ENCODE data around the gene WDR7.
A peak's percentile ranks its signal among the peaks of the same experiment; 100 is the strongest.

The WDR7 gene

GRCh38 chr18:56721031-56721430 is 69.9 kb downstream of the WDR7 start:
- no peak for DNase-seq (ENCODE audit: low read depth in 2 of 3, low spot score in 1 of 3)

GRCh38 chr18:56721491-56721890 is 70.3 kb downstream of the WDR7 start:
- DNase-seq (ENCODE audit: low read depth in 2 of 3, low spot score in 1 of 3), result no peak

GRCh38 chr18:56722518-56722917 is 71.4 kb downstream of the WDR7 start:
- DNase-seq (ENCODE audit: low read depth in 2 of 3, low spot score in 1 of 3), result no peak

- no peak for DNase-seq (ENCODE audit: low read depth in 2 of 3, low spot score in 1 of 3)
These were observed 71.9 kb downstream of the WDR7 start for GRCh38 chr18:56723068-56723467.

- DNase-seq (ENCODE audit: low read depth in 2 of 3, low spot score in 1 of 3), result no peak
These were observed 72.5 kb downstream of the WDR7 start for GRCh38 chr18:56723706-56724105.

- no peak for DNase-seq (ENCODE audit: low read depth in 2 of 3, low spot score in 1 of 3)
These were observed 75.7 kb downstream of the WDR7 start for GRCh38 chr18:56726906-56727305.

- DNase-seq (ENCODE audit: low read depth in 2 of 3, low spot score in 1 of 3), result peak; percentile 5 to 52 (median 43)
These were observed 76.2 kb downstream of the WDR7 start for GRCh38 chr18:56727399-56727798.

- DNase-seq (ENCODE audit: low read depth in 2 of 3, low spot score in 1 of 3), result no peak
These were observed 77.6 kb downstream of the WDR7 start for GRCh38 chr18:56728741-56729140.

GRCh38 chr18:56738184-56738583 is 87.0 kb downstream of the WDR7 start:
- DNase-seq (ENCODE audit: low read depth in 2 of 3, low spot score in 1 of 3), result no peak

- DNase-seq (ENCODE audit: low read depth in 2 of 3, low spot score in 1 of 3), result no peak
These were observed 88.6 kb downstream of the WDR7 start for GRCh38 chr18:56739731-56740130.

- DNase-seq (ENCODE audit: low read depth in 2 of 3, low spot score in 1 of 3), result no peak
These were observed 89.5 kb downstream of the WDR7 start for GRCh38 chr18:56740645-56741044.

GRCh38 chr18:56741685-56742084 is 90.5 kb downstream of the WDR7 start:
- DNase-seq (ENCODE audit: low read depth in 2 of 3, low spot score in 1 of 3), result no peak

GRCh38 chr18:56743115-56743514 is 92.0 kb downstream of the WDR7 start:
- no peak for DNase-seq (ENCODE audit: low read depth in 2 of 3, low spot score in 1 of 3)

GRCh38 chr18:56747032-56747658 is 96.0 kb downstream of the WDR7 start:
- no peak for DNase-seq (ENCODE audit: low read depth in 2 of 3, low spot score in 1 of 3)

GRCh38 chr18:56747857-56748256 is 96.7 kb downstream of the WDR7 start:
- DNase-seq (ENCODE audit: low read depth in 2 of 3, low spot score in 1 of 3), result no peak

GRCh38 chr18:56748698-56749268 is 97.6 kb downstream of the WDR7 start:
- DNase-seq (ENCODE audit: low read depth in 2 of 3, low spot score in 1 of 3), result no peak

- no peak for DNase-seq (ENCODE audit: low read depth in 2 of 3, low spot score in 1 of 3)
These were observed 105.8 kb downstream of the WDR7 start for GRCh38 chr18:56756966-56757365.

- no peak for DNase-seq (ENCODE audit: low read depth in 2 of 3, low spot score in 1 of 3)
These were observed 118.9 kb downstream of the WDR7 start for GRCh38 chr18:56770097-56770496.

- no peak for DNase-seq (ENCODE audit: low read depth in 2 of 3, low spot score in 1 of 3)
These were observed 119.7 kb downstream of the WDR7 start for GRCh38 chr18:56770873-56771272.

GRCh38 chr18:56775701-56776100 is 124.5 kb downstream of the WDR7 start:
- DNase-seq (ENCODE audit: low read depth in 2 of 3, low spot score in 1 of 3), result no peak

GRCh38 chr18:56787390-56787789 is 136.2 kb downstream of the WDR7 start:
- DNase-seq (ENCODE audit: low read depth in 2 of 3, low spot score in 1 of 3), result no peak

- peak in 2 of 3 donors; percentile 3 to 15 for DNase-seq (ENCODE audit: low read depth in 2 of 3, low spot score in 1 of 3)
These were observed 138.1 kb downstream of the WDR7 start for GRCh38 chr18:56789004-56789888.

All from stimulated activated CD4-positive, alpha-beta T cell treated with anti-CD3 and anti-CD28 coated beads, Interleukin-12 subunit alpha, Interleukin-12 subunit beta, amount 100 ng/mL, for 48 hours (primary cell).